ENCODE measurements around the gene WDR70. TPM values are rescaled to one million over a fixed set of nuclear protein-coding genes. Genes with fewer than 3 reads are reported as not detected.

The WDR70 gene
- total RNA-seq, 1 experiment from 2014 or later = 78.2 TPM

DNA sequence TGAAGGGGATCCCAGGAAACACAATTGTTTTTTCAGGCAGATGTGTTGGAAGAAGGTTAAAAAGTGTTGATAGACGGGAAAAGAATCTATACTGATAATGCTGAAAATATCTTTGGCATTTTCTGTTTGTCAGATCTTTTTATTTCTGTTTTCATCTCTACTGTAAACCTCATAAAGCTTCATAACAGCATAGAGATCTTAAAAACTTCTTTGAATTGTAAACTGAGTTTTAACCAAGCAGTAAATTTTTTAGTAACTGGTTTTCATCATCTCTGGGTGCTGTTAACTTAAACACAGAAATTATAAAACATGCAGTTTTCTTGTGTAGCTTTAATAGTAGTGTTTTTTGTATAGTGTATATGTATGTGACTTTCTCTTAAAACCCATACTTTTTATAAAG, 227.0 kb downstream of the WDR70 start:
- BruUV-seq (replicated peaks) = no TSS peak
- Histone ChIP-seq H3K36me3 (ENCODE audit: low read depth) (no peaks in the 10 kb centered on the region), H3K9me3 (ENCODE audit: insufficient read depth, low read depth) (peaks cover 1% of the 10 kb centered on the region; the same call in 1 of the 2 replicates), H3K4me2 (no peak overlapping the region), H2AFZ (no peak overlapping the region), H3K4me3 (no peak overlapping the region), H3K27ac (no peak overlapping the region), H3F3A (ENCODE audit: insufficient read depth, low read depth) (no peaks in the 10 kb centered on the region), H4K20me1 (ENCODE audit: insufficient read depth) (0 out of 2 replicates have a peak, but pooled peaks cover 7% of the 10 kb centered on the region), H3K27me3 (ENCODE audit: insufficient read depth, low read depth) (no peaks in the 10 kb centered on the region), H3K4me1 (replicated peaks; ENCODE audit: insufficient read depth) (no peaks in the 10 kb centered on the region), H3K9me2 (ENCODE audit: insufficient read depth) (no peaks in the 10 kb centered on the region), H3K79me2 (ENCODE audit: low read depth) (no peaks in the 10 kb centered on the region)
- POLR2A ChIA-PET (ENCODE audit: unreplicated experiment) = interaction anchor here (0.7 kb wide), 1 partner anchor 69 kb away, joined by 4 read pairs; no protein-coding TSS in a partner anchor
- intact Hi-C loops (cut with micrococcal nuclease; ENCODE audit: unreplicated experiment) = no loop called here
- DNase-seq = no peak
- CTCF ChIA-PET = interaction anchor here (0.6 kb wide), 1 partner anchor 89 kb away, joined by 3 read pairs; no protein-coding TSS in a partner anchor
- no peak for TF ChIP-seq EZH2 (IDR thresholded peaks at IDR 0.05; ENCODE audit: low read depth)
- TF ChIP-seq, protein P1, sequence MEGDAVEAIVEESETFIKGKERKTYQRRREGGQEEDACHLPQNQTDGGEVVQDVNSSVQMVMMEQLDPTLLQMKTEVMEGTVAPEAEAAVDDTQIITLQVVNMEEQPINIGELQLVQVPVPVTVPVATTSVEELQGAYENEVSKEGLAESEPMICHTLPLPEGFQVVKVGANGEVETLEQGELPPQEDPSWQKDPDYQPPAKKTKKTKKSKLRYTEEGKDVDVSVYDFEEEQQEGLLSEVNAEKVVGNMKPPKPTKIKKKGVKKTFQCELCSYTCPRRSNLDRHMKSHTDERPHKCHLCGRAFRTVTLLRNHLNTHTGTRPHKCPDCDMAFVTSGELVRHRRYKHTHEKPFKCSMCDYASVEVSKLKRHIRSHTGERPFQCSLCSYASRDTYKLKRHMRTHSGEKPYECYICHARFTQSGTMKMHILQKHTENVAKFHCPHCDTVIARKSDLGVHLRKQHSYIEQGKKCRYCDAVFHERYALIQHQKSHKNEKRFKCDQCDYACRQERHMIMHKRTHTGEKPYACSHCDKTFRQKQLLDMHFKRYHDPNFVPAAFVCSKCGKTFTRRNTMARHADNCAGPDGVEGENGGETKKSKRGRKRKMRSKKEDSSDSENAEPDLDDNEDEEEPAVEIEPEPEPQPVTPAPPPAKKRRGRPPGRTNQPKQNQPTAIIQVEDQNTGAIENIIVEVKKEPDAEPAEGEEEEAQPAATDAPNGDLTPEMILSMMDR (conservative IDR thresholded peaks at IDR 0.05) = no peak

DNA sequence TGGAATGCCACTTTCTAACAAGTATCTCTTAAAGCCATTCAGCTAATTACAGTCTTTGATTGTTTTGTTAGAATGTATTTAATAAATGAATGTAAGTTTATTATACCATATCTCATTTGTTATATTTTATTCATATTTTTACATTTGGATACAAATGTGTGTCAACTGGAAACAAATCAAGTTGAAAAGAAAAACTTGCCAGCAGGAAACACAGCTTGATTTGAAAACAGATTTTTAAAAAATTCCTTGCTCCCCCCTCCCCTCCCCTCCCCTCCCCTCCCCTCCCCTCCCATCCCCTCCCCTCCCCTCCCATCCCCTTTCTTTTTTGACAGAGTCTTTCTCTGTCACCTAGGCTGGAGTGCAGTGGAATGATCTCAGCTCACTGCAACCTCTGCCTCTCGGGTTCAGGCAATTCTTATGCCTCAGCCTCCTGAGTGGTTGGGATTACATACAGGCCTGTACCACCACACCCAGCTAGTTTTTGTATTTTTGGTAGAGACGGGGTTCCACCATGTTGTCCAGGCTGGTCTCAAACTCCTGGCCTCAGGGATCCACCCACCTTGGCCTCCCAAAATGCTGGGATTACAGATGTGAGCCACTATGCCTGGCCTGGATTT, 227.6 kb downstream of the WDR70 start:
- intact Hi-C loops (cut with micrococcal nuclease; ENCODE audit: unreplicated experiment) = no loop called here
- Histone ChIP-seq H3K4me3 (no peak overlapping the region), H3K27me3 (ENCODE audit: insufficient read depth, low read depth) (no peaks in the 10 kb centered on the region), H3K79me2 (ENCODE audit: low read depth) (no peaks in the 10 kb centered on the region), H4K20me1 (ENCODE audit: insufficient read depth) (0 out of 2 replicates have a peak, but pooled peaks cover 7% of the 10 kb centered on the region), H3K9me3 (ENCODE audit: insufficient read depth, low read depth) (no peaks in the 10 kb centered on the region), H2AFZ (no peak overlapping the region), H3K4me2 (no peak overlapping the region), H3K4me1 (replicated peaks; ENCODE audit: insufficient read depth) (no peaks in the 10 kb centered on the region), H3K36me3 (ENCODE audit: low read depth) (no peaks in the 10 kb centered on the region), H3K9me2 (ENCODE audit: insufficient read depth) (no peaks in the 10 kb centered on the region), H3F3A (ENCODE audit: insufficient read depth, low read depth) (no peaks in the 10 kb centered on the region), H3K27ac (no peak overlapping the region)
- ChIA-PET CTCF (interaction anchor here (0.6 kb wide), 1 partner anchor 89 kb away, joined by 3 read pairs; no protein-coding TSS in a partner anchor), POLR2A (ENCODE audit: unreplicated experiment) (interaction anchor here (0.7 kb wide), 1 partner anchor 70 kb away, joined by 4 read pairs; no protein-coding TSS in a partner anchor)
- TF ChIP-seq EZH2 (IDR thresholded peaks at IDR 0.05; ENCODE audit: low read depth) = no peak
- TF ChIP-seq, protein P1 (conservative IDR thresholded peaks at IDR 0.05) = no peak
- no TSS peak for BruUV-seq (replicated peaks)
- no peak for DNase-seq

DNA sequence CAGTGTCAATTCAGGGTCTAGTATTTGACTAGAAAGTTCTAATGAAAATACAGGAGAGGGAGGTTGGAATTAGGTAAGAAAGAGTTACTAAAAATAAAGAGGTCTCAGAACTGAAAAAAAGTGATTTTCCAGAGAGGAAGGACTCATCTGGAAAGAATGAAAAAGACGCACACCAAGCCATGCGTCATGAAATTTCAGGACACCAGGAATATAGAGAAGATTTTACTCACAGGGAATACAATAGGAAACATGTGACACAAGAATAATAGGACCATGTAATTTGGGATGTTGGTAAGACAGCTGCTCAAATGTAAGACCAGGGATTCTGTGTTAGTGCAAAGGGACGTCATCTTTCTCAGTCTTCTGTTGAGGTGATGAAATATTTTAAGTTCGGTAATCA, 236.1 kb downstream of the WDR70 start:
- H3K79me2 ChIP-seq (ENCODE audit: low read depth) = no peaks in the 10 kb centered on the region
- H2AFZ ChIP-seq = no peak overlapping the region
- no peaks in the 10 kb centered on the region for H3K9me3 ChIP-seq (ENCODE audit: insufficient read depth, low read depth)
- H3K9me2 ChIP-seq (ENCODE audit: insufficient read depth) = no peaks in the 10 kb centered on the region
- ChIA-PET CTCF (no interaction called here), POLR2A (ENCODE audit: unreplicated experiment) (no interaction called here)
- intact Hi-C loops (cut with micrococcal nuclease; ENCODE audit: unreplicated experiment) = no loop called here
- H3F3A ChIP-seq (ENCODE audit: insufficient read depth, low read depth) = no peaks in the 10 kb centered on the region; the same call in 1 of the 2 replicates
- no TSS peak for BruUV-seq (replicated peaks)
- TF ChIP-seq EZH2 (IDR thresholded peaks at IDR 0.05; ENCODE audit: low read depth) = no peak
- TF ChIP-seq, protein P1 (conservative IDR thresholded peaks at IDR 0.05) = no peak
- H3K27ac ChIP-seq = no peak overlapping the region
- no peaks in the 10 kb centered on the region for H3K36me3 ChIP-seq (ENCODE audit: low read depth)
- H3K27me3 ChIP-seq (ENCODE audit: insufficient read depth, low read depth) = no peaks in the 10 kb centered on the region
- no peak for DNase-seq
- H3K4me2 ChIP-seq = no peak overlapping the region
- no peaks in the 10 kb centered on the region for H3K4me1 ChIP-seq (replicated peaks; ENCODE audit: insufficient read depth)
- H3K4me3 ChIP-seq = no peak overlapping the region
- no peaks in the 10 kb centered on the region; the same call in 1 of the 2 replicates for H4K20me1 ChIP-seq (ENCODE audit: insufficient read depth)

Measured in PC-9 (cell line).